ENCODE results near the gene PTPN22.

Gene PTPN22

GRCh38 chr1:113871597-113872113, at the start of gene PTPN22:
Gene PTPN22, minus strand, starts transcription at chr1:113871712.
- peak; percentile 12 for DNase-seq

- DNase-seq: no peak
Measured at GRCh38 chr1:113918243-113918642, 46.7 kb upstream of the PTPN22 start.

- DNase-seq: no peak
Measured at GRCh38 chr1:113917400-113918082, 46.0 kb upstream of the PTPN22 start.

- no peak for DNase-seq
Measured at GRCh38 chr1:113916974-113917373, 45.5 kb upstream of the PTPN22 start.

GRCh38 chr1:113913887-113914664, 42.6 kb upstream of the PTPN22 start:
- no peak for DNase-seq

GRCh38 chr1:113913312-113913668, 41.8 kb upstream of the PTPN22 start:
- no peak for DNase-seq

- DNase-seq: no peak
Measured at GRCh38 chr1:113912594-113913311, 41.2 kb upstream of the PTPN22 start.

- no peak for DNase-seq
Measured at GRCh38 chr1:113905435-113905861, 33.9 kb upstream of the PTPN22 start.

- DNase-seq: peak; percentile 86
Measured at GRCh38 chr1:113904674-113905434, 33.3 kb upstream of the PTPN22 start, which contains the start of the genes AP4B1 and DCLRE1B. Gene AP4B1, minus strand, starts transcription at chr1:113904799. Its CDS starts 82 bp downstream, at chr1:113904717. Gene DCLRE1B, plus strand, starts transcription at chr1:113905326. Its CDS starts 261 bp downstream, at chr1:113905587.

- no peak for DNase-seq
Measured at GRCh38 chr1:113904293-113904673, 32.8 kb upstream of the PTPN22 start.

- no peak for DNase-seq
Measured at GRCh38 chr1:113903501-113904292, 32.2 kb upstream of the PTPN22 start.

- DNase-seq: no peak
Measured at GRCh38 chr1:113901191-113901590, 29.7 kb upstream of the PTPN22 start.

GRCh38 chr1:113899111-113899510, 27.6 kb upstream of the PTPN22 start:
- DNase-seq: no peak

GRCh38 chr1:113898241-113898814, 26.8 kb upstream of the PTPN22 start:
- DNase-seq: no peak

- no peak for DNase-seq
Measured at GRCh38 chr1:113895961-113896360, 24.4 kb upstream of the PTPN22 start.

GRCh38 chr1:113895098-113895497, 23.6 kb upstream of the PTPN22 start:
- no peak for DNase-seq

GRCh38 chr1:113893267-113893666, 21.8 kb upstream of the PTPN22 start:
- DNase-seq: no peak

GRCh38 chr1:113891631-113892220, 20.2 kb upstream of the PTPN22 start:
- DNase-seq: no peak

- DNase-seq: no peak
Measured at GRCh38 chr1:113890816-113891215, 19.3 kb upstream of the PTPN22 start.

- no peak for DNase-seq
Measured at GRCh38 chr1:113887402-113888175, 16.1 kb upstream of the PTPN22 start, which contains the start of gene BCL2L15. Gene BCL2L15, minus strand, starts transcription at chr1:113887581. Its CDS starts 206 bp downstream, at chr1:113887375.
